Urothelium cell line (cell line): ENCODE measurements around the gene UNC45B.
A peak's percentile ranks its signal among the peaks of the same experiment; 100 is the strongest.
"Not testable (repeated sequence)": the region's sequence is repeated elsewhere in the genome, so short reads cannot be mapped to it uniquely, and the experiment has no call there.

Experiments used
- DNase-seq: peaks from one replicate; pipeline ENCODE4 v3.0.0; 2011; ENCODE audit warnings: low spot score, mixed read lengths
- FAIRE-seq: peaks from 2 replicates; lab custom pipeline; 2011; peaks lifted over from hg19 to GRCh38; lab: Jason Lieb, UNC

Gene UNC45B

DNA sequence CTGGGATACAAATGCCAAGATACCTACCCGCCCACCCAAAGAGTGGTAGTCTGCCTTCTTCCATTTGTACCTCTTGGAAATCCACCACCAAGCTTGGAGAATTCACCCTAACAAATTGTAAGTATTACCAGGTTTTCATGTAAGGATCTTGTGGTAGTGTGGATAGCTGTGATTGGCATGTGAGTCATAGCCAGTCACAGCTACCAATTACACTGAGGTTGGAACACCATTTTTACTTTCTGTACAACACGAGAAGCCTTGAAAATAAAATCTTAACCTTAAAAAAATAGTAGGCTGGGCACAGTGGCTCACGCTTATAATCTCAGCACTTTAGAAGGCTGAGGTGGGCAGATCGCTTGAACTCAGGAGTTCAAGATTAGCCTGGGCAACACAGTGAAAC, 65.1 kb downstream of the UNC45B start:
- DNase-seq (no peak), FAIRE-seq (no peak)

DNA sequence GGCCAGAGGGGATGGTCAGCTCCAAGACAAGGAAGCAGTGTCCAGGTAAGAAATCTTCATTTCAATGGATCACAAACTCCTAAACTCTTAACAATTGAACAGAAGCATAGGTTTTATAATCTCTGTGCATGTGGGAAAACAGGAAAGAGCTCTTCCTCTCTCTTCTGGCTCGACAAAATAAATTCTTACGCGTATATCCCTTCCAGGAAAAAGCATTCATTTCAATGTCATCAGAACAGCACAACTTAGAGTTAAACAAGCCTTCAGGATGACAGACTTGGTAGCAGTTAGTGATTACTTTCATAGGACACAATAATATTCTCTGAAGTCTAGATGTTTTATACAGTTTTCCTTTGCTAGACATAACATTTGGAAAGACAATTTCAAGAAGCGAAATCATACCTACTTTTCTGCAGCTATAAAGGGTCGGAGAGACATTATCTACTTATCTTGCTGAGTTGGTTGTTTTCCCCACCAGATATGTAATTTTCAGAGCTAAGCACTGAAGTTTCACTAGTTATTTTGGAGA, 65.9 kb downstream of the UNC45B start:
- DNase-seq = no peak
- FAIRE-seq = no peak

DNA sequence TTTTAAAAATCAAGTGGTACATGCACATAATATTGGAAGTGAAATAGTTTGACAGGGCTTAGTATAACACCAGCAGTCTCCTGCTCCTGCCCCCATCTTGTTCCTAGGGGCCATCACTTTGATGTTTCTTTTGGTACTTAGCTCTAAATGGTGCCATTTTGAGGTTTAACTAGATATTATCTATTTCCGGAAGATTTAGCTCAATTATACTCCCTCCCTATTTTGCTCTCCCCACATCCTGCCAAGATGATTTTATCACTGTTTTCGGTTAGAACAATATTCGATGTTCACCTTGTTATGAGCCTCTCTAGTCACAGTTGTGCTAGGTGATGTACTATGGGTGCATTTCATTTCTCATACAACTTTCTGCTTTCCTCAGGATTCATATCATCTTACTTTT, 66.6 kb downstream of the UNC45B start:
- DNase-seq = no peak
- no peak for FAIRE-seq

DNA sequence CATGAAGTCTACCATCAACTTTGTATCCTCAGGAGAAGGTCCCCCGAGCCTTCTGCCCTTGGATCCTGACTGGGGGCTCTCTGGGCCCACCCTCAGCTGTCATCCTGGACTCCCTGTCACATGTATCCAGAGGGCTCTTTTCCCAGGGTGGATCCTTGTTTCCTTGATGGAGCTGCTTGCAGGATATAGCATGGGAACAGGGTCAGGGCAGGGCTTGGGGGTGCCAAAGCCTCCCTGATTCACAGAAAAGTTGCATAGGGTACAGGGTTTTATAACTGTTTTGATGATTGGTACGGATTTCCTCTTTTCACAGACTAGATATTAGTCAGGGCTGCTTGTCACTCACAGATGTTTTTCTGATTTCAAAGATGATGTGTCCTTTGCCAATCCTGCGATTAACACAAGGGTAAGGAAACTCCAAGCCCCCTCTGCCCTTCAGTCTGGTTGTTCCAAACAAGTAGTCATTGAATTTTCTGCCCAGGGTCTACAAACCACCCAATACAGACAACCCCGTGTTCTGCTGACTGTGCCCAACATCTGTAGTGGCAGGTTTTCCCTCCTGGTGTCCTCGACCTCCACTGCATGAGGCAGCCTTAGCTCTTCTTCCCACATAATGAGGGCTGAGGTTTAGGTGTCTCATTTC, 67.1 kb downstream of the UNC45B start:
- DNase-seq (no peak), FAIRE-seq (peak; percentile 5)

DNA sequence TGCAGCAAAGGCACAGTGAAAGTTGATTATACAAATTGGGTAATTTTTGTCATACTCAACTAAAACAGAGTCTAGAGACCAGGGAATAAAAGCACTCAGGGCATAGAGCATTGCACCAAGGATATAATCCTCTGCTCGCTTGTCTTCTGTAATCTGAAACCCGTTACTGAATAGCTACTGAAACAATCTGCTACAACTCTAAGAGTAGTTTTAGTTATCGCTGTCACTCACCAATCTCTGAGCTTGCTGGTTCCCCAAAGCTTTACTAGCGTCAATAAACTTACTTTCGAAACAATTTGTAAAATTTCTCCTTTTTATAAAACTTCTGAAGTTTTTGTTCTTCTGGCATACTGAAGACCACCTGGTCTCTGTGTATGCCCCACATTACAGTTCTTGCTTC, 69.5 kb downstream of the UNC45B start:
- no peak for DNase-seq
- no peak for FAIRE-seq

DNA sequence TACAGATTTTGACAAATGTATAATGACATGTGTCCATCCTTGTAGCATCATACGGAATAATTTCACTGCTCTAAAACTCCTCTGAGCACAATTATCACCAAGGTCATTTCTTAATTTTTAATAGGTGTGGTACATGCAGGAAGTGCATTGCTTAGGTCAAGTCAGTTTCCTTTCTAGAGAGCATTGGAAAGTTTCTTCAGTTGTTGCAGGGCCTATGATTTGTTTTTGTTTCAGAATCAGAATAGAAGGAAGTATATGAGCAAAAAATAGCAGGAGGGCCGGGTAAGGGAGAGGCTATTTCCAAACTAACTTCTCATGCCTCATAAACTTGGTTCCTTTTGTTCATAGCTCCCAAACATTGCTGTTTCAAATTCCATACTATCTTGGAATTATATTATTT, 71.3 kb downstream of the UNC45B start:
- no peak for FAIRE-seq
- DNase-seq = no peak

DNA sequence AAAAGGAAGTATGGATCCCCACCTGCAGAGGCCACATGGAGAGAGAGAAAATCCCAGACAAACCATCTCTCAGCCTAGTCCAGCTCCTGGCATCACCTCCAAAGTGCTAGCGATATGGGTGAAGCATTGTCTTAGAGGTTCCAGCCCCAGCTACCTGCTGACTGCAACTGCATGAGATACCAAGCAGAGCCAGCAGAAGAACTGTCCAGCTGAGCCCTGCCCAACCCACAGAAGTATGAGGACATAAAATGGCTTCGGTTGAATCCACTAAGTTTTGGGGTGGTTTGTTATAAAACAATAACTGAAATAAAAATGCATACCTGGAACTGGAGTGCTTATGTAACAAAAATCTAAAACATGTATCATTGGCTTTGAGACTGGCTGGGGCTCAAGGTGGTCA, 74.8 kb downstream of the UNC45B start:
- DNase-seq = no peak
- FAIRE-seq = no peak

DNA sequence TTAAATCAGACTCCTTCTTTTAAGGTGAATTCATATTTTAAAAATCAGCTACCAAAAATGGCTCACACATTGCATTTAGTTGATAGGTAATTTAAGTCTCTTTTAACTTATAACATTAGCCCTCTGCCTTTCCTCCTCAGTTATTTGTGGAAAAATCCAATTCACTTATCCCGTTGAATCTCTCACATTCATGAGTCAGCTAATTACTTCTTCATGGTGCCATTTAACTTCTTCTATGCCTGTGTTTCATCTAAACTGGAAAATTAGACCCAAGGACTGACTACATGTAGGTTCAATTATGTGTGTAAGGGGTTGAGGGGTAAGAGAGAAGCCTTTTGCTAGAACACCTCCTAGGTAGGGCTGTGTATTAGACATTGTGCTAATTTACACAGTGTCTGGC, 76.8 kb downstream of the UNC45B start:
- FAIRE-seq = no peak
- DNase-seq = no peak

DNA sequence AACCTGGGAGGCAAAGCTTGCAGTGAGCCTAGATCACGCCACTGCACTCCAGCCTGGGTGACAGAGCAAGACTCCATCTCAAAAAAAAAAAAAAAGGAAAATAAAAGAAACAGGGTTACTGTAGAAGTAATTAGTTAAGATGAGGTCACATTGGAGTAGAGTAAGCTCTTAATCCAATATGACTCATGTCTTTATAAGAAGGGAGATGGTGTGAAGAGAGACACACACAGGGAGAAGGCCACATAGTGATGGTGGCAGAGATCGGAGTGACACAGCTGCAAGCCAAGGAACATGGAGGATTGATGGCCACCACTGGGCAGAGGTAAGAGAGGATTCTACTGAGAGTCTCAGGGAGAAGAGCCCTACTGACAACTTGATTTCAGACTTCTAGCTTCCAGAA, 79.9 kb downstream of the UNC45B start:
- DNase-seq (no peak), FAIRE-seq (no peak)

DNA sequence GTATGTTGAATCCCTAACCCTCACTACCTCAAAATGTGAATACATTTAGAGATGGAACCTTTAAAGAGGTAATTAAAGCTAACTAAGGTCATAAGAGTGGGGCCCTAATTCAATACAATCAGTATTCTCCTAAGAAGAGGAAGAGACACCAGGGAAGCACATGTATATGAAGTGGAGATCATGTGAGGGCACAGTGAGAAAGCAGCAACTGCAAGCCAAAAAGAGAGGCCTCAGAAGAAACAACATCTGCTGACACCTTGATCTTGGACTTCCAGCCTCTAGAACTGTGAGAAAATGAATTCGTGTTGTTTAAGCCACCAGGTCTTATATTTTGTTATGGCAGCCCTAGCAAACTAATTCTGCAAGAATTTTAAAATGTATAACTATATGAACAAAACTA, 82.0 kb downstream of the UNC45B start:
- FAIRE-seq (no peak), DNase-seq (no peak)

DNA sequence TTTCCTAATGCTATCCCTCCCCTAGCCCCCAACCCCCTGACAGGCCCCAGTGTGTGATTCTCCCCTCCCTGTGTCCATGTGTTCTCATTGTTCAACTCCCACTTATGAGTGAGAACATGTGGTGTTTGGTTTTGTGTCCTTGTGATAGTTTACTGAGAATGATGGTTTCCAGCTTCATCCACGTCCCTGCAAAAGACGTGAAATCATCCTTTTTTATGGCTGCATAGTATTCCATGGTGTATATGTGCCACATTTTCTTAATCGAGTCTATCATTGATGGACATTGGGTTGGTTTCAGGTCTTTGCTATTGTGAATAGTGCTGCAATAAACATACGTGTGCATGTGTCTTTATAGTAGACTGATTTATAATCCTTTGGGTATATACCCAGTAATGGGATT, 86.7 kb downstream of the UNC45B start:
- DNase-seq, FAIRE-seq: not testable (repeated sequence)

DNA sequence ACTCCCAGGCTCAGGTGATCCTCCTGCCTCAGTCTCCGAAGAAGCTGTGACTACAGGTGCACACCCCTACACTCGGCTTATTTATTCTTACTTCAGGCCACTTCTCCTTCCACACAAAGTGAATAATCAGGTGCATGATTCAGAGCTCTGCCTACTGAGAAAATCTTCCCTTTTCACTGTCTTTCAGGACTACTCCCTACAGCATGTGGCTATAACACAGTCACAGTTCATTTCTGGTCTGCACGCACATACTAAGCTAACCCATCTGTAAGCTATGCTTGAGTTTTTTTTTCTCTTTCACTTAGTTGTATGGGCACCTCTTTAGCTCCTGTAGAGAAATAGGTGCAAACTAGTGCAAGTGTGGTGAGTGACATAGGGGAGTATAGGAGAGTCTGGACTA, 87.7 kb downstream of the UNC45B start:
- FAIRE-seq = no peak
- DNase-seq = no peak

DNA sequence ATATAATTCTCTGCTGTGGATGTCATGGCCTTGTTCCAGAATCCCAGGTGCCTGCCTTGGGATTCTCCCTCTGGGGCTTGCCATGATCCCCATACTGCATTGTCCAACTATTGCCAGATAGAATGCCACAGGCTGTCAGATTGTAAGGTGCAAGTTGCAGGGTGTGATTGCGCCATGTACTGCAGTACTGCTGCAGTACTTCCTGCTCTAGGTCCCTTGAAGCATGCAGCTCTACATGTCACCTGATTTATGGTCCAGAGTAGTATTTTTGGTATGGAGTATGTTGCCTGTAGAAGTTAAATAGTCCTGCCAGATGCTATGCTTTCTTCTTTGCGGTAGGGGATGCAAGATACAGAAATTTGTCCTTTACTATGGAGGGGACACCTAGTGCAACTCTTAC, 88.3 kb downstream of the UNC45B start:
- FAIRE-seq = no peak
- no peak for DNase-seq

DNA sequence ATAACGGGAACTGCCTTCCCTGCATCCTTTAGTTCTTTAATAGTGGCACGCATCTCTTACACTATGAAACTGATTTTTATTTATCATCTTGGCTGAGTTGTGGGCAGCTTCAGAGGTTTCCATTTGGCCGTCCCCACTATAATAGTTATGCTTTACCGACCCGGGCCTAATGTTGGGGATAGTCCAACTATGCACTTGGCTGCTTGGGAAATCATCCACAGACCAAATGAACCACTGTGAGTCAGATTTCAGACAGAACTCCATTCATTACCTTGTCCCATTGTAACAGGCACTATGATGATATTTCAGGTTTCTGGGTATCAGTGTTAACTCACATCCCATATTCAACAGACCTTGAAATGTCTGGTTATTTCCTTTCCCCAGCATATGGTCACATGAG, 89.2 kb downstream of the UNC45B start:
- no peak for FAIRE-seq
- DNase-seq = no peak

DNA sequence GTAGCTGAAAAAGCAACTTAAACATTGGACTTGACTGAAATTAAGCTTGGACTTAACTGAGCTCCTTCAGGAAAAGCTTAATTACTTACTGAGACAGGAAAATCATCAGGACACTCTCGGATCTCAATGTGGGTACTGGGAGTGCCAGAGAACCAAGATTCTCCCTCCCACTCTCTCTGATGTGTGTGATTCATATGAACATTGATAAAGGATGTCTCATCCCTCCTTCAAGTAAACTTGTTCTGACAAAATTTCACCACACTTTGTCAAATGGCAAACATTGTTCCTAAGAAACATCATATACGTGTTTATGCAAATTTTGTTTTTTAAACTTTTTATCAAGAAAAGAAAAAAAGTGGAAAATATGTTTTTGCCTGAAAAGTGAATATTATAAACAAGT, 91.2 kb downstream of the UNC45B start:
- DNase-seq (peak; percentile 25), FAIRE-seq (no peak)
